Left ventricle myocardium inferior (tissue), 1 donor: ENCODE data around the gene NLGN1. TPM values are rescaled to one million over a fixed set of nuclear protein-coding genes. Genes with fewer than 3 reads are reported as not detected.
A peak's percentile ranks its signal among the peaks of the same experiment; 100 is the strongest.

Experiments
- DNase-seq: peaks from one replicate; pipeline ENCODE4 v3.0.0-alpha.2; 2020
- H3K27ac ChIP-seq: fragments of 200-600 bp; replicated peaks from 2 replicates; pipeline ENCODE4 v1.8.0; 2021
- H3K27me3 ChIP-seq: fragments of 200-600 bp; 2 replicates; pipeline ENCODE4 v1.8.0; 2021; ENCODE audit warnings: low read depth
- H3K36me3 ChIP-seq: fragments of 200-600 bp; 2 replicates; pipeline ENCODE4 v1.8.0; 2021
- H3K4me1 ChIP-seq: fragments of 200-600 bp; 2 replicates; pipeline ENCODE4 v1.8.0; 2021
- H3K4me3 ChIP-seq: fragments of 200-600 bp; 2 replicates; pipeline ENCODE4 v1.8.0; 2021; ENCODE audit warnings: mild to moderate bottlenecking, moderate library complexity
- H3K9me3 ChIP-seq: fragments of 200-600 bp; replicated peaks from 2 replicates; pipeline ENCODE4 v1.8.0; 2021
- CTCF ChIP-seq: fragments of 200-600 bp; IDR thresholded peaks from 2 replicates; pipeline ENCODE4 v1.8.0; 2021; ENCODE audit warnings: antibody characterized with exemption, mild to moderate bottlenecking, borderline replicate concordance
- intact Hi-C: fragments of 100-400 bp; cut with micrococcal nuclease; formaldehyde crosslinking; loops from one replicate; pipeline ENCODE4 v1.11.0; 2022
- total RNA-seq: library from RNA; stranded (reverse); fragmentation: NEBNext Ultra II Directional; extraction: Animal tissue kit (Norgen Biotek cat#: 25700); gene quantifications from one replicate; pipeline ENCODE4 v1.2.1, GENCODE V29; 2021
- donor health status: DM: no; HTN: yes; CAD: no; lungs with severe emphysema.

Gene NLGN1
- total RNA-seq, 1 donor from 2014 or later: 13.7 TPM

GRCh38 chr3:173398111-173398479 lies 551 bp downstream of the NLGN1 start:
- intact Hi-C loops: no loop called here
- peaks cover 20% of the 10 kb centered on the region for H3K27me3 ChIP-seq
- no peak for TF ChIP-seq CTCF
- no peaks in the 10 kb centered on the region for H3K9me3 ChIP-seq
- no peaks in the 10 kb centered on the region for H3K36me3 ChIP-seq
- peak overlapping the region; percentile 95 for H3K27ac ChIP-seq
- no peak for DNase-seq
- peak overlapping the region; percentile 82 for H3K4me3 ChIP-seq
- H3K4me1 ChIP-seq: peaks cover 48% of the 10 kb centered on the region

- Histone ChIP-seq H3K27ac (peak overlapping the region; percentile 95), H3K9me3 (no peaks in the 10 kb centered on the region), H3K36me3 (no peaks in the 10 kb centered on the region), H3K27me3 (peaks cover 20% of the 10 kb centered on the region), H3K4me1 (peaks cover 48% of the 10 kb centered on the region), H3K4me3 (peak overlapping the region; percentile 82)
- no peak for DNase-seq
- no peak for TF ChIP-seq CTCF
- intact Hi-C loops: no loop called here
Observed at GRCh38 chr3:173399044-173399443, 1.5 kb downstream of the NLGN1 start.

GRCh38 chr3:173401369-173401768 lies 3.8 kb downstream of the NLGN1 start:
- H3K27ac ChIP-seq: no peak overlapping the region
- H3K4me1 ChIP-seq: peaks cover 31% of the 10 kb centered on the region
- DNase-seq: no peak
- TF ChIP-seq CTCF: no peak
- H3K36me3 ChIP-seq: no peaks in the 10 kb centered on the region
- intact Hi-C loops: no loop called here
- H3K27me3 ChIP-seq: peaks cover 16% of the 10 kb centered on the region
- no peak overlapping the region for H3K4me3 ChIP-seq
- H3K9me3 ChIP-seq: no peaks in the 10 kb centered on the region

GRCh38 chr3:173402656-173403055 lies 5.1 kb downstream of the NLGN1 start:
- intact Hi-C loops: no loop called here

GRCh38 chr3:173403376-173403775 lies 5.8 kb downstream of the NLGN1 start:
- no peak for TF ChIP-seq CTCF
- no peak for DNase-seq
- Histone ChIP-seq H3K4me3 (no peak overlapping the region), H3K9me3 (no peaks in the 10 kb centered on the region), H3K4me1 (peaks cover 13% of the 10 kb centered on the region), H3K27me3 (peaks cover 7% of the 10 kb centered on the region), H3K27ac (no peak overlapping the region), H3K36me3 (no peaks in the 10 kb centered on the region)
- intact Hi-C loops: no loop called here

More at GRCh38 chr3:173402656-173403055, 5.1 kb downstream of the NLGN1 start:
- DNase-seq: no peak
- Histone ChIP-seq H3K4me1 (peaks cover 19% of the 10 kb centered on the region), H3K36me3 (no peaks in the 10 kb centered on the region), H3K27ac (no peak overlapping the region), H3K4me3 (no peak overlapping the region), H3K27me3 (peaks cover 14% of the 10 kb centered on the region), H3K9me3 (no peaks in the 10 kb centered on the region)
- no peak for TF ChIP-seq CTCF

GRCh38 chr3:173404156-173404555 lies 6.6 kb downstream of the NLGN1 start:
- no peak for TF ChIP-seq CTCF
- intact Hi-C loops: no loop called here
- H3K27ac ChIP-seq: no peak overlapping the region
- H3K36me3 ChIP-seq: no peaks in the 10 kb centered on the region
- no peak for DNase-seq
- H3K4me1 ChIP-seq: peaks cover 8% of the 10 kb centered on the region
- no peaks in the 10 kb centered on the region for H3K9me3 ChIP-seq
- H3K27me3 ChIP-seq: peaks cover 6% of the 10 kb centered on the region
- no peak overlapping the region for H3K4me3 ChIP-seq
